ENCODE data around the gene SULT1C2. TPM values are rescaled to one million over a fixed set of nuclear protein-coding genes. Genes with fewer than 3 reads are reported as not detected.
"Not testable (repeated sequence)": the region's sequence is repeated elsewhere in the genome, so short reads cannot be mapped to it uniquely, and the experiment has no call there.

SULT1C2 gene
- total RNA-seq, 1 donor from 2014 or later, result 0.28 TPM

GRCh38 chr2:108279468-108279867 is 9.2 kb upstream of the SULT1C2 start:
- Mint-ChIP-seq H3K4me3 (no peak overlapping the region), H3K4me1 (no peaks in the 10 kb centered on the region), H3K27ac (no peak overlapping the region), H3K27me3 (ENCODE audit: insufficient read depth, low read depth) (peaks cover 6% of the 10 kb centered on the region), H3K9me3 (peaks cover 3% of the 10 kb centered on the region), H3K36me3 (no peaks in the 10 kb centered on the region)
- Histone ChIP-seq H3K9me3 (ENCODE audit: low read depth) (no peaks in the 10 kb centered on the region), H3K36me3 (no peaks in the 10 kb centered on the region), H4K20me1 (ENCODE audit: low read depth) (no peaks in the 10 kb centered on the region), H3K79me2 (ENCODE audit: low read depth) (no peaks in the 10 kb centered on the region), H3K9ac (no peak overlapping the region), H3K27ac (no peak overlapping the region), H3K27me3 (no peaks in the 10 kb centered on the region), H3K4me2 (no peak overlapping the region), H2AFZ (replicated peaks) (peak overlapping the region; percentile 72), H3F3A (ENCODE audit: low read depth) (no peaks in the 10 kb centered on the region), H3K4me1 (no peaks in the 10 kb centered on the region), H3K4me3 (no peak overlapping the region)
- TF ChIP-seq CTCF (IDR thresholded peaks at IDR 0.05) (no peak), EZH2 (IDR thresholded peaks at IDR 0.05) (no peak), EZH2phosphoT487 (IDR thresholded peaks at IDR 0.05) (no peak)
- no peak for DNase-seq (ENCODE audit: low spot score)

GRCh38 chr2:108280466-108280865 is 8.2 kb upstream of the SULT1C2 start:
- H4K20me1 ChIP-seq (ENCODE audit: low read depth), result no peaks in the 10 kb centered on the region
- no peak overlapping the region for H3K4me3 ChIP-seq
- no peaks in the 10 kb centered on the region for H3K9me3 Mint-ChIP-seq
- no peak overlapping the region for H3K4me2 ChIP-seq
- TF ChIP-seq CTCF (IDR thresholded peaks at IDR 0.05), result no peak
- no peak for TF ChIP-seq EZH2phosphoT487 (IDR thresholded peaks at IDR 0.05)
- no peak for TF ChIP-seq EZH2 (IDR thresholded peaks at IDR 0.05)
- no peaks in the 10 kb centered on the region for H3K36me3 ChIP-seq
- no peak overlapping the region for H3K27ac ChIP-seq
- H3K4me3 Mint-ChIP-seq, result no peak overlapping the region
- no peak overlapping the region for H3K9ac ChIP-seq
- no peaks in the 10 kb centered on the region for H3K79me2 ChIP-seq (ENCODE audit: low read depth)
- DNase-seq (ENCODE audit: low spot score), result no peak
- H3K4me1 ChIP-seq, result no peaks in the 10 kb centered on the region
- no peak overlapping the region for H2AFZ ChIP-seq (replicated peaks)
- H3K36me3 Mint-ChIP-seq, result no peaks in the 10 kb centered on the region
- H3K27me3 ChIP-seq, result no peaks in the 10 kb centered on the region
- no peak overlapping the region for H3K27ac Mint-ChIP-seq
- no peaks in the 10 kb centered on the region for H3K4me1 Mint-ChIP-seq
- H3K9me3 ChIP-seq (ENCODE audit: low read depth), result no peaks in the 10 kb centered on the region
- H3F3A ChIP-seq (ENCODE audit: low read depth), result no peaks in the 10 kb centered on the region
- peaks cover 6% of the 10 kb centered on the region for H3K27me3 Mint-ChIP-seq (ENCODE audit: insufficient read depth, low read depth)

GRCh38 chr2:108284566-108284965 is 4.1 kb upstream of the SULT1C2 start:
- not testable (repeated sequence) for H3K9me3 ChIP-seq (ENCODE audit: low read depth); H3K79me2 ChIP-seq (ENCODE audit: low read depth); H3K9ac ChIP-seq; H2AFZ ChIP-seq (replicated peaks); H3K27me3 Mint-ChIP-seq (ENCODE audit: insufficient read depth, low read depth); DNase-seq (ENCODE audit: low spot score); H4K20me1 ChIP-seq (ENCODE audit: low read depth); H3K4me3 Mint-ChIP-seq; H3K36me3 Mint-ChIP-seq; H3K27me3 ChIP-seq; H3K9me3 Mint-ChIP-seq; H3K36me3 ChIP-seq; H3K4me2 ChIP-seq; H3K4me3 ChIP-seq; H3K27ac Mint-ChIP-seq; H3F3A ChIP-seq (ENCODE audit: low read depth); H3K27ac ChIP-seq
- peaks cover 19% of the 10 kb centered on the region for H3K4me1 Mint-ChIP-seq
- peaks cover 16% of the 10 kb centered on the region for H3K4me1 ChIP-seq

DNA sequence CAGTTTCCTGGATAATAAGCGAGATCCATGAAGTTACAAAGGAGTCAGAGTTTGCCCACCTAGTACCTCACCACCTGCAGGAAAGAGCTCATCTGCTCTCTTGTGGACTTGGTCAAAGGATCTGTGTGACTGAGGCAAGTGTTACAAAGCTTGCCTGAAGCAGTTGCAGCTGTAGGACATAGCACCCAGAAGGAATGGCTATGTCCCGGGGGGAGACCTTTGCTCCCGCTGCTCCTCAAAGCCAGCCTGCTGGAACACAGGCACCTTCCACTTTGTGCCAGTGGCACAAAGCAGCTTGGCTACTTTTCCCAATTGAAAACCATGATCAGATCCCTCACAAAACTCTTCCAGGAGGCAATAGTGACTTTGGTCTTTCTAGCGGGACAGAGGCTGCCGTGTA is 3.1 kb upstream of the SULT1C2 start:
- Mint-ChIP-seq H3K4me3 (no peak overlapping the region), H3K9me3 (peaks cover 2% of the 10 kb centered on the region), H3K27me3 (ENCODE audit: insufficient read depth, low read depth) (peaks cover 3% of the 10 kb centered on the region), H3K4me1 (peaks cover 19% of the 10 kb centered on the region), H3K36me3 (no peaks in the 10 kb centered on the region), H3K27ac (no peak overlapping the region)
- no peaks in the 10 kb centered on the region for H3F3A ChIP-seq (ENCODE audit: low read depth)
- H3K9me3 ChIP-seq (ENCODE audit: low read depth), result no peaks in the 10 kb centered on the region
- TF ChIP-seq EZH2 (IDR thresholded peaks at IDR 0.05) (no peak), EZH2phosphoT487 (IDR thresholded peaks at IDR 0.05) (no peak), CTCF (IDR thresholded peaks at IDR 0.05) (no peak)
- no peaks in the 10 kb centered on the region for H3K79me2 ChIP-seq (ENCODE audit: low read depth)
- no peaks in the 10 kb centered on the region for H3K36me3 ChIP-seq
- no peak overlapping the region for H3K4me3 ChIP-seq
- H2AFZ ChIP-seq (replicated peaks), result no peak overlapping the region
- H3K4me1 ChIP-seq, result peaks cover 16% of the 10 kb centered on the region
- H3K4me2 ChIP-seq, result no peak overlapping the region
- H4K20me1 ChIP-seq (ENCODE audit: low read depth), result no peaks in the 10 kb centered on the region
- no peaks in the 10 kb centered on the region for H3K27me3 ChIP-seq
- no peak overlapping the region for H3K9ac ChIP-seq
- no peak for DNase-seq (ENCODE audit: low spot score)
- no peak overlapping the region for H3K27ac ChIP-seq
